ENCODE results near the gene FUT8.

FUT8 gene

DNA sequence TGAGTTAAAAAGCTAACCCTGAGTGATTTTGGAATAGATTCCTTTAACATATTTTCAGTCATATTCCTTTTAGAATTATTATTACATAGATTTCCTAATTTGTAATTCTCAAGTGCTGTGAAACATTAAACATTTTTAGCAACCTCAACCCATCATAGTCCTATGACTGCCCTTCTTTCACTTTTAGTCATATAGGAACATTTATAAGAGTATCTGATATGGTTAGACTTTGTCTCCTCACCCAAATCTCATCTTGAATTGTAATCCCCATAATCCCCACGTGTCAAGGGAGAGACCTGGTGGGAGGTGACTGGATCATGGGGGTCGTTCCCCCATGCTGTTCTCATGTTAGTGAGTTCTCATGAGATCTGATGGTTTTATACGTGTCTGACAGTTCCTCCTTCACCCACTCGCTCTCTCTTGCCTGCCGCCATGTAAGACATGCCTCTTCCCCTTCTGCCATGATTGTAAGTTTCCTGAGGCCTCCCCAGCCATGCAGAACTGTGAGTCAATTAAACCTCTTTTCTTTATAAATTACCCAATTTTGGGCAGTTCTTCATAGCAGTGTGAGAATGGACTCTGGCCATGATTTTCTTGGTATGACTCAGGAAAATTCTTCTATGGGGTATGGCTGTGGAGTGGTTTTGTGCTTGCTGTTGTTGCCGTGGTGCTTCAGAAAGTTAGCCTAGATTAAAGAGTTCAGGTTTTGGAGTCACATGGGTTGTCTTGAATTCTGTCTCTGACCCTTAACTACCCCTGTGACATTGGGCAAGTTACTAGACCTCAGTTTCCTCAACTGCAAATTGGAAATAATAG lies 83.9 kb downstream of the FUT8 start:
- no peak for DNase-seq

DNA sequence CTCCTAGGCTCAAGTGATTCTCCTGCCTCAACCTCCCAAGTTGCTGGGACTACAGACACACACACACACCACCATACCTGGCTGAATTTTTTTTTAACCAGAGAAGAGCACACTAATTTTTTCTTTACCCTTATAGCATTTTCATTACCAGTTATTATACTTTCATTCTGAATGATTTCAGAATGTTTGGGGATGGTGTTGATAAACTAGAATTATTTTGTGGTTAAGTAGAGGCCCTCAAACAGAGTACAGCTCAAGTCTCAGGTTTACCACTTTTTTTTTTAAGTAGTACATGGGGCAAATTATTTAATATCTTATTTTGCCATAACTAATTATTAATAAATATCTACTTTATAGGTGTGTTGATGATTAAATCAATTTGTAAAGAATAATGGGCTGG lies 86.6 kb downstream of the FUT8 start:
- DNase-seq, result no peak

DNA sequence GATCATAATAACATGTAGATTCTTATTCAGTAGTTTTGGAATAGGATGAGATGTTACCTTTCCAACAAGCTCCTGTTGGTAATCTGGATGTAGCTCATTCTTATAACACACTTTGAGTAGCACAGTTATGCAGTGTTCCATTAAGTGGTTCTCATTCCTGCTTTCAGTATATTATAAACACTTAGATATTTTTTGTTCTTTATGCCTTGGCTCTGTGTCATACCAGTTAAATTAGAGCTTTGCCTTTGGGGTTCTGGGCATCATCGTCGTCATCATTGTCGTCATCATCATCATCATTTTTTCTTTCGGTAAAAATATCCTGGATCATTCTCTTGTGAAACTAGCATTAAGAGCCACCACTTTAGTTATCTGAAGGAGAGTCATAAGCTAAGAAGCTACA lies 87.5 kb downstream of the FUT8 start:
- DNase-seq, result no peak

DNA sequence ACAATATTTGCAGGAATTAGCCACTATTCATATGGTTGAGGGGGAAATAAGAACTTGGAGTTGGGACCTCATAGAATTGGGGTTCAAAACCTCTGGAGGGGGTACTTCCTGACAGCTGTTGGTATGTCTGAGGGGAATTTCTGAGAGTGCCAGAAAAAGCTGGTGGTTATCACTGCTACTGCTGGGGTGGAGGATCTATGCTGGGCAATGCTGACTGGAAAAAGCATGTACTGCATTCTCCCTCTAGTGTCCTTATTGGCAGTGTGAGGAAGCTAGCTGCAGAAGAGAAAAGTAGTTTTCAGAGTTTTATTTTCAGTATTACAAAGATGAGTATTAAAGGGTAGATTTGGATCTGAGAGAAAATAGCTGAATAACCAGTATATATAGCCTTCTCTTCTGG lies 88.8 kb downstream of the FUT8 start:
- DNase-seq, result no peak

GRCh38 chr14:65502676-65503124 lies 90.2 kb downstream of the FUT8 start:
- no peak for DNase-seq

GRCh38 chr14:65503771-65504170 lies 91.2 kb downstream of the FUT8 start:
- no peak for DNase-seq

GRCh38 chr14:65506801-65507200 lies 94.3 kb downstream of the FUT8 start:
- no peak for DNase-seq

GRCh38 chr14:65509842-65510241 lies 97.3 kb downstream of the FUT8 start:
- DNase-seq, result no peak

- DNase-seq, result no peak
Observed at GRCh38 chr14:65513671-65514070, 101.1 kb downstream of the FUT8 start.

- no peak for DNase-seq
Observed at GRCh38 chr14:65517635-65518542, 105.4 kb downstream of the FUT8 start.

GRCh38 chr14:65528069-65528468 lies 115.5 kb downstream of the FUT8 start:
- DNase-seq, result no peak

DNA sequence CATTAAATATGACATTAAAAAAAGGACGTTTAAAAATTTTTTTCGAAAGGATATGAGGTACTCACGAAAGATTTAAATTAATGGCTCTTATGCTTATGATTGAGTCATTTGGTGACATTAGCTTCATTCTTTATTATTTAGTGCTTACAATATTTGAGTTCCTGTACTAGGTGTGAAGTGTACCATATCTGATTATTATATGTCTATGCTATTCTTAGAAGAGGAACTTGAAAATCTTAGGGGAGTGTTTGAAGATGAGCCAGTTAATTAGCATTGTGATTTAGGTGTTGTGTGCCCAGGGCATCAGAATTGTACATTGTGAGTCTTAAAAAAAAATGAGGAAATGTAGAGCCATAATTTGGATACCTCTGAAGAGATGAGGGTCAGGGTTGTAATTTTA lies 118.6 kb downstream of the FUT8 start:
- no peak for DNase-seq

GRCh38 chr14:65533736-65534404 lies 121.3 kb downstream of the FUT8 start:
- DNase-seq, result no peak

DNA sequence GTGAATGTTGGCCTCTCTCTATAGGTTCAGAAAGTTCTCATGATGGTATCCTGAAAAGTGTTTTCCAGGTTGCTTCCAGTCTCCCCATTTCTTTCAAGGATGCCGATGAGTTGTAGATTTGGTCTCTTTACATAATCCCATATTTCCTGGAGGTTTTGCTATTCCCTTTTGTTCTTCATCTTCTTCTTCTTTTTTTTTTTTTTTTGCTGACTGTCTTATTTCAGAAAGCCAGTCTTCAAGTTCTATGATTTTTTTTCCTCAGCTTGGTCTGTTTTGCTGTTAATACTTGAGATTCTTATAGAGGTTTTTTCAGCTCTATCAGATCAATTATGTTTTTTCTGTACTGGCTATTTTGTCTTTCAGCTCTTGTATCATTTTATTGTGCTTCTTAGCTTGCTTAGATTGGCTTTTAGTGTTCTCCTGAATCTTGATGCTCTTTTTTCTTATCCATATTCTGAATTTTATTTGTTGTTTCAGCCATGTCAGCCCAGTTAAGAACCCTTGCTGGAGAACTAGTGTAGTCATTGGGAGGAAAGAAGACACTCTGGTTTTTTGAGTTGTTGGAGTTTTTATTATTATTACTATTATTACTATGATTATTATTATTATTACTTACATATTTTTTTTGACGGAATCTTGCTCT lies 124.4 kb downstream of the FUT8 start:
- DNase-seq, result no peak

GRCh38 chr14:65548878-65549277 lies 136.3 kb downstream of the FUT8 start:
- DNase-seq, result no peak

DNA sequence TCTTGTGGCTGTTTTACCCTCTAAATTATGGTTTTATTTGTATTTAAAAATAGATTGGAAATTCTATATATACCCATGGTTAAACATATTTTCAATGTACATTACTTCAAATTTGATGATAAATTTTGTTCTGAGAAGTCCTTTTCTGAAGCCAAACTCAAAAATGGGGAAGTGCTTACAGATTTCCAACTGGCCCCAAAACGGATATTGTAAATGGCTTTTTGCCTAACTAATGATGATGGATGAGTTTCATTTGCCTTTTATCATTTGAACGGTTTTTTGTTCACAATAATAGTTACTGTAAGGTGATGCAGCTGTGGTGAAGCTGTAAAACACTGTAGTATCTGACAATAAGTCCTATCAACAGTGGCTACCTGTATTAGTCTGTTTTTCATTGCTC lies 136.9 kb downstream of the FUT8 start:
- no peak for DNase-seq

DNA sequence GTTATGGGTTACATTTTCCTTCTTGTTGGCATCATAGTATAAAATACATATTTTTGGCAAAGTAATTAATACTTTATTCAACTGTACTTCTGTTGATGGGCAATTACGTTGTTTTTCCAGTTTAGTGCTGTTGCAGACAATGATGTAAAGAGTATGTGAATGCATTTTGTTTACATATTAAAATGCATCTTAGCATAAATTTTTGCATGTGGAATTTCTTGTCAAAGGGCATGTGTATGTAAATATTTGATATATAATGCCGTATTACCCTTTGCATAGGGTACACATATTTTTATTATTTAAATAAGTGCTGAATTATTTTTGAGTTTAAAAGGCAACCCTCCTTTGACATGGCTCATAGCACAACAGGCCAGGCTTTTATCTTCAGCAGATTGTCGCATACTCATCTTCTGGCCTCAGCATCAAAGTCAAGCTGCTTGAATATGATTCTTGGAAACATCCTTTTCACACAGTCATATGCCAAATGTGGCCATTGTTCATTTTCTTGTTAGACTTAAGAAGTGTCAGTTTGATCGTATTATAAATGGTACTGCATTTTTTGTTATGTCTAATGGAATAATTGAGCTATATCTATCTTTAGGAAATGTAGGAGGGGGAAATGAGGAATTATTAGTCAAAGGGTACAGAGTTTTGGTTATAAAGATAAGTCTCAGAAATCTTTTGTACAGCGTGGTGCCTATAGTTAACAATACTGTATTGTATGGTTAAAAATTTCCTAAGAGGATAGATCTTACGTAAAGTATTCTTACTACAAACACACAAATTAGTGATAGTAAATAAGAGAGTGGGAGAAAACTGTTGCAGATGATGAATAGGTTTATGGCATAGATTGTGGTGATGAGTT lies 138.5 kb downstream of the FUT8 start:
- no peak for DNase-seq

DNA sequence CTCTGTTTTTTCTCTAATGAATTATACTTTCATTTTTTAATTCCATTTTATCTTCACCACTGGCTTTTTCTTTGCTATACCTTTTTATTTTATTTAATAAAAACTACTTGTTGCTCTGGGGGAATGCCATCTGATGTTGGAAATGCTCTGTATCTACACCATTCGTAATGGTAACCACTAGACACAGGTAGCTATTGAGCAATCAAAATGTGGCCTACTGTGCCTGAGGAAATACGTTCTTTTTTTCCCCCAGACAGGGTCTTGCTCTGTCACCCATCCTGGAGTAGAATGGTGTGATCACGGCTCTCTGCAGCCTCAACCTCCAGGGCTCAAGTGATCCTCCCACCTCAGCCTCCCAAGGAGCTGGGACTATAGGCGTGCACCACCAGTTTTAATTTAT lies 140.2 kb downstream of the FUT8 start:
- DNase-seq, result no peak

- DNase-seq, result no peak
Observed at GRCh38 chr14:65554837-65555236, 142.3 kb downstream of the FUT8 start.

- DNase-seq, result no peak
Observed at GRCh38 chr14:65555358-65555757, 142.8 kb downstream of the FUT8 start.

GRCh38 chr14:65558363-65558762 lies 145.8 kb downstream of the FUT8 start:
- DNase-seq, result no peak
